ENCODE measurements around the gene FOXP1. TPM values are rescaled to one million over a fixed set of nuclear protein-coding genes. Genes with fewer than 3 reads are reported as not detected.
"Not testable (repeated sequence)": the region's sequence is repeated elsewhere in the genome, so short reads cannot be mapped to it uniquely, and the experiment has no call there.

The FOXP1 gene
- total RNA-seq, 2 experiments from 2014 or later, result 120 to 122 TPM

DNA sequence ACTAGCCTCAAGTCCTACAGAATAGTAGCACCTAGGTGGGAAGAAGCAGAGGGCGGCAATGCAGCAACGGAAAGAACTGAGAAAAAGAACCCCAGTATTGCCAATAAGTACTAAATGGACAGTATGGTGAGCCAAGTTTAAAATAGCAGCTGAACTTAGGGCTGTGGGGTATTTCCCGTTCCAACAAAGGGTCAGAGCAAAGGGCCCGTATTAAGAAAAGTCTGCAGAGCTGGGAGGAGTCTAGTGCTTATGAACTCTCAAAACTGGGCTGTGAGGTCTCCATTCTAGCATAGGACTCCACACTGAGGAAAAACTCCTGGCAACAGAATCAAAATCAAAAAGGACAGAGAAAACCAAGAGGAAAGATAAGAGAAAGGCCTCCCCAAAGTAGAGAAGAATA, 250.7 kb downstream of the FOXP1 start:
- Mint-ChIP-seq H3K9me3 (ENCODE audit: insufficient read depth) (no peaks in the 10 kb centered on the region), H3K4me3 (no peak overlapping the region), H3K36me3 (ENCODE audit: low read depth) (peaks cover 21% of the 10 kb centered on the region), H3K27me3 (ENCODE audit: low read depth) (no peaks in the 10 kb centered on the region), H3K4me1 (ENCODE audit: low read depth) (no peaks in the 10 kb centered on the region), H3K27ac (no peak overlapping the region)
- DNase-seq, result no peak
- ATAC-seq, result no peak
- POLR2A ChIA-PET, result interaction anchor here (0.5 kb wide), 1 partner anchor 211 kb away, joined by 3 read pairs; no protein-coding TSS in a partner anchor
- CTCF ChIA-PET, result no interaction called here

DNA sequence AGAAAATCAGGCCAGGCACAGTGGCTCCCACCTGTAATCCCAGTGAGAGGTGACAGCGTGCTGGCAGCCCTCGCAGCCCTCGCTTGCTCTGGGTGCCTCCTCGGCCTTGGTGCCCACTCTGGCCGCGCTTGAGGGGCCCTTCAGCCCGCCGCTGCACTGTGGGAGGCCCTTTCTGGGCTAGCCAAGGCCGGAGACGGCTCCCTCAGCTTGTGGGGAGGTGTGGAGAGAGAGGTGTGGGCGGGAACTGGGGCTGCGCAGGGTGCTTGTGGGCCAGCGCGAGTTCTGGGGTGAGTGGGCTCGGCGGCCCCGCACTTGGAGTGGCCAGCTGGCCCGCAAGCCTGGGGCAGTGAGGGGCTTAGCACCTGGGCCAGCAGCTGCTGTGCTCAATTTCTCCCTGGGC, 252.6 kb downstream of the FOXP1 start:
- no peak overlapping the region for H3K4me3 Mint-ChIP-seq
- CTCF ChIA-PET, result no interaction called here
- no peak overlapping the region for H3K27ac Mint-ChIP-seq
- DNase-seq (no peak), ATAC-seq (no peak)
- no peaks in the 10 kb centered on the region for H3K9me3 Mint-ChIP-seq (ENCODE audit: insufficient read depth)
- POLR2A ChIA-PET, result no interaction called here
- no peaks in the 10 kb centered on the region for H3K4me1 Mint-ChIP-seq (ENCODE audit: low read depth)
- H3K27me3 Mint-ChIP-seq (ENCODE audit: low read depth), result no peaks in the 10 kb centered on the region
- peaks cover 23% of the 10 kb centered on the region for H3K36me3 Mint-ChIP-seq (ENCODE audit: low read depth)

DNA sequence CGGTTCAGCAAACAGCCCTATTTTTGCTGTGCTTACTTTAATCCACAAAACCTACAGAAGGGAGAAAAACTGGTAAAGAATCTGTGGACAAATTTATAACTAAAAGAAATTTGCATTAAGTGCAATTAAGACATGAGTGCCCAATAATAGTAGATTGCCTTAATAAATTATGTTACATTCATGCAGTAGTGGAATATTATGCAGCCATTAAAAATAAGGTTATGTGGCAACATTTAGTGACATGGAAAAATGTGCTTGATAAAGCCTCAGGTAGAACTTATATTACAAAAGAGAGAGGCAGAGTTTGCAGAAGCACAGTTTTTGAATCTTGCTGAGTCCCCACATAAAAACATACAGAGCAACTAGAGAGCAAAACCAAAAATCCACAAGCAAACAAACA, 253.0 kb downstream of the FOXP1 start:
- no peak for DNase-seq
- POLR2A ChIA-PET, result no interaction called here
- Mint-ChIP-seq H3K27ac (no peak overlapping the region), H3K36me3 (ENCODE audit: low read depth) (peaks cover 23% of the 10 kb centered on the region), H3K27me3 (ENCODE audit: low read depth) (no peaks in the 10 kb centered on the region), H3K4me3 (no peak overlapping the region), H3K9me3 (ENCODE audit: insufficient read depth) (no peaks in the 10 kb centered on the region), H3K4me1 (ENCODE audit: low read depth) (no peaks in the 10 kb centered on the region)
- no peak for ATAC-seq
- CTCF ChIA-PET, result no interaction called here

DNA sequence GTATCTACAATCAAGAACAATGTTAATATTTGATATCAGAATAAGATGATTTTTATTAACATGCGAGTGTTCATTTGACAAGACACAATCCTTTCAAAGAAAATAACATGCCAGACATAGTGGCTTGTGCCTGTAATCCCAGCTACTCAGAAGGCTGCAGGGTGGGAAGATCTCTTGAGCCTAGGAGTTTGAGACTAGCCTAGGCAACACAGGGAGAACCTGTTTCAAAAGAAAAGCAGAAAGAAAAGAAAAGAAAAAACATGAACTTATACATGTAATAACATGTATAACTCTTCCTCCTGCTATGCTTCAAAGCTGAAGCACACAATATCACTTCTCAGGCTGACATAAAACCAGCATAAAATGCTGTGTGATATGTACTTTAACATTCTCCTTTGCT, 253.7 kb downstream of the FOXP1 start:
- Mint-ChIP-seq H3K27me3 (ENCODE audit: low read depth) (no peaks in the 10 kb centered on the region), H3K9me3 (ENCODE audit: insufficient read depth) (no peaks in the 10 kb centered on the region), H3K36me3 (ENCODE audit: low read depth) (peaks cover 23% of the 10 kb centered on the region), H3K4me1 (ENCODE audit: low read depth) (no peaks in the 10 kb centered on the region), H3K4me3 (no peak overlapping the region), H3K27ac (no peak overlapping the region)
- POLR2A ChIA-PET, result no interaction called here
- CTCF ChIA-PET, result interaction anchor here (1.4 kb wide), 1 partner anchor 12 kb away, joined by 4 read pairs; no protein-coding TSS in a partner anchor
- no peak for ATAC-seq
- DNase-seq, result no peak

DNA sequence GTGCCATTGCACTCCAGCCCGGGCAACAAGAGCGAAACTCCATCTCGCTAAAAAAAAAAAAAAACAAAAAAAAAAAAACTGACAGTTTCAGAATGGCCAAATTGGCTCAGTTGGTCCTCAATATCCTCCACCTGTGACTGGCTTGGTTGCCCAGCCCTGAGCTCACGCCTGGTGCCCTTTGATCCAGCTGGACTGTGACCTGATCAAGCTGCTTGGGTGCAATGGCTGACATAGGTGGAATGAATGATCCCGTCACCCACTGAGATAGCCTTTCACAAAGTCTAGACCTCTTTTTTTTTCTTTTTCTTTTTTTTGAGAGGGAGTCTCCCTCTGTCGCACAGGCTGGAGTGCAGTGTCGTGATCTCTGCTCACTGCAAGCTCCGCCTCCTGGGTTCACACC, 254.6 kb downstream of the FOXP1 start:
- no peak overlapping the region for H3K27ac Mint-ChIP-seq

DNA sequence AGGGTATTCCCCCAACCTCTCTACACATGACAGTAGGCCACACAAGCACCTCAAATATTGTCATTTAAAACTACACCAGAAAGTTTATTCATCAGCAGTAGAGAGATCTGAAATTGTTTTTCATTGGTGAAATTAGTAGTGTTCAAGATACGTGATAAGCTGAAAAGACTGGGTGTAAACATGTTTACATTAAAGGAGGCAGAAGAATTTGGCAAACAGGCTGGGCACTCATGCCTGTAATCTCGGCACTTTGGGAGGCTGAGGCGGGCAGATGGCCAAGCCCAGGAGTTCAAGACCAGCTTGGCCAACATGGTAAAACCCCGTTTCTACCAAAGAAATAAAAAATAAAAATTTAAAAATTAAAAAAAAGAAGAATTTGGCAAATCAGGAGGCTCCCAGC, 255.6 kb downstream of the FOXP1 start:
- ATAC-seq (no peak), DNase-seq (no peak)
- no peaks in the 10 kb centered on the region for H3K4me1 Mint-ChIP-seq (ENCODE audit: low read depth)
- no peak overlapping the region for H3K27ac Mint-ChIP-seq
- H3K4me3 Mint-ChIP-seq, result no peak overlapping the region
- ChIA-PET CTCF (no interaction called here), POLR2A (interaction anchor here (0.6 kb wide), 1 partner anchor 235 kb away, joined by 3 read pairs; no protein-coding TSS in a partner anchor)
- no peaks in the 10 kb centered on the region for H3K27me3 Mint-ChIP-seq (ENCODE audit: low read depth)
- H3K36me3 Mint-ChIP-seq (ENCODE audit: low read depth), result peaks cover 21% of the 10 kb centered on the region
- H3K9me3 Mint-ChIP-seq (ENCODE audit: insufficient read depth), result no peaks in the 10 kb centered on the region

More for the DNA sequence above, 254.6 kb downstream of the FOXP1 start:
- no peak overlapping the region for H3K4me3 Mint-ChIP-seq
- no peaks in the 10 kb centered on the region for H3K4me1 Mint-ChIP-seq (ENCODE audit: low read depth)
- peaks cover 23% of the 10 kb centered on the region for H3K36me3 Mint-ChIP-seq (ENCODE audit: low read depth)
- DNase-seq (no peak), ATAC-seq (no peak)
- ChIA-PET CTCF (interaction anchor here (1.4 kb wide), 1 partner anchor 13 kb away, joined by 4 read pairs; no protein-coding TSS in a partner anchor), POLR2A (no interaction called here)
- no peaks in the 10 kb centered on the region for H3K27me3 Mint-ChIP-seq (ENCODE audit: low read depth)
- H3K9me3 Mint-ChIP-seq (ENCODE audit: insufficient read depth), result no peaks in the 10 kb centered on the region

DNA sequence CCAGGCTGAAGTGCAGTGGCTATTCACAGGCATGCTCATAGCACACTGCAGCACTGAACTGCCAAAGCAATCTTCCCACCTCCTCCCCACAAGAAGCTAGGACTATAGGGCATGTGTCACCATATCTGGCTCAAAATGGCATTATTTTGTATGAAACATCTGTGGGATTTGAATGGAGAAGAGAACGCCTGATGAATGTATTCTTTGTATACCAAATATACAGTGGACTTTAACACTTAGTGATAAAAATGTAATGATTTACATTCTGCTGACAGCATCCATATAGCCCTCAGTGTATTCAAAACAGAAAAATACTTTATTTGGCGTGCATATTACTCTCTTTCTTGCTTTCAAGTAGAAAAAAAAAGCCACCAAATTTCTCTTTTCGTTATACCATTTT, 257.8 kb downstream of the FOXP1 start:
- DNase-seq (no peak), ATAC-seq (no peak)
- POLR2A ChIA-PET, result no interaction called here
- no peak overlapping the region for H3K4me3 Mint-ChIP-seq
- CTCF ChIA-PET, result no interaction called here
- peaks cover 16% of the 10 kb centered on the region for H3K36me3 Mint-ChIP-seq (ENCODE audit: low read depth)
- no peaks in the 10 kb centered on the region for H3K27me3 Mint-ChIP-seq (ENCODE audit: low read depth)
- H3K4me1 Mint-ChIP-seq (ENCODE audit: low read depth), result no peaks in the 10 kb centered on the region
- H3K9me3 Mint-ChIP-seq (ENCODE audit: insufficient read depth), result no peaks in the 10 kb centered on the region
- no peak overlapping the region for H3K27ac Mint-ChIP-seq

DNA sequence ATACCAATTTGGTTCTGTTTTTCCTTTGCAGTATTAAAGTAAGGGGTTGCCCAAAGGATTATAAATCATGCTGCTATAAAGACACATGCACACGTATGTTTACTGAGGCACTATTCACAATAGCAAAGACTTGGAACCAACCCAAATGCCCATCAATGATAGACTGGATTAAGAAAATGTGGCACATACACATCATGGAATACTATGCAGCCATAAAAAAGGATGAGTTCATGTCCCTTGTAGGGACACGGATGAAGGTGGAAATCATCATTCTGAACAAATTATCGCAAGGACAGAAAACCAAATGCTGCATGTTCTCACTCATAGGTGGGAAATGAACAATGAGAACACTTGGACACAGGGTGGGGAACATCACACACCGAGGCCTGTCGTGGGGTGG, 259.3 kb downstream of the FOXP1 start:
- ATAC-seq; H3K27ac Mint-ChIP-seq; H3K36me3 Mint-ChIP-seq (ENCODE audit: low read depth); H3K27me3 Mint-ChIP-seq (ENCODE audit: low read depth); H3K4me3 Mint-ChIP-seq; DNase-seq; CTCF ChIA-PET; H3K4me1 Mint-ChIP-seq (ENCODE audit: low read depth); H3K9me3 Mint-ChIP-seq (ENCODE audit: insufficient read depth); POLR2A ChIA-PET: not testable (repeated sequence)

DNA sequence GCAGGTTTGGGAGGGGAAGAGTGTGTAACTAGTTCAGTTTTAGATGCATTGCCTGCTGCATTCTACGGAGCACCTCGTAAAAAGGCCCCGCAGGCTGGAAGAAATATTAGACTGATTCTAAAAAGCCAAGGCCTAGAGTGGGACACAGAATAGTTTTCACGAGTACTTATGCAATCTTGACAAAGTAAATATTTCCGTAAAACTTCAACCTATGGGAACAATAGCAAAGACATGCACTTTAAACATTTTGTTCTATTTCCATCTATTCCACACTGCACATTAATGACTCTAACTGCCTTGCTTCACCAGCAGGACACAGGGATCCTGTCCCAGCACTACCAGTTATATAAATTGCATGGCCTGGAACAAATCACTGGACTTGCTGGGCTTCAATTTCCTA, 260.0 kb downstream of the FOXP1 start:
- Mint-ChIP-seq H3K4me1 (ENCODE audit: low read depth) (peaks cover 2% of the 10 kb centered on the region), H3K36me3 (ENCODE audit: low read depth) (peaks cover 8% of the 10 kb centered on the region), H3K27ac (no peak overlapping the region), H3K27me3 (ENCODE audit: low read depth) (no peaks in the 10 kb centered on the region), H3K4me3 (no peak overlapping the region), H3K9me3 (ENCODE audit: insufficient read depth) (no peaks in the 10 kb centered on the region)
- ATAC-seq (no peak), DNase-seq (no peak)
- CTCF ChIA-PET, result no interaction called here
- POLR2A ChIA-PET, result no interaction called here

DNA sequence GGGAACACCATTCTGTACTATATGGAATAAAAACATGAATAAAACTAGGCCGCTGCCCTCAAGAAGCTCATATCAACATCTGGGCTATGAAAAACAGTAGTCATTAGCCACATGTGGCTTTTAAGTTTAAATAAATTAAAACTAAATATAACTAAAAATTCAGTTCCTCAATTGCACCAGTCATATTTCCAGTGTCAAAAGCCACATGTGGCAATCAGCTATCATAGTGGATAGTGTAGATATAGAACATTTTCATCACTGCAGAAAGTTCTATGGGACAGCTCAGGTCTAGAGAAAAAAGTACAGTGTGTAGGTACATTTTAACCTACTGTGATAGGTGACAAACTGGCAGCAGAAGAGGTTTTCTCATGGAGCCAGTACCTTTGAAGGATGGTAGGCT, 261.4 kb downstream of the FOXP1 start:
- no peaks in the 10 kb centered on the region for H3K27me3 Mint-ChIP-seq (ENCODE audit: low read depth)
- H3K4me1 Mint-ChIP-seq (ENCODE audit: low read depth), result peaks cover 12% of the 10 kb centered on the region
- ATAC-seq (no peak), DNase-seq (no peak)
- peaks cover 2% of the 10 kb centered on the region for H3K36me3 Mint-ChIP-seq (ENCODE audit: low read depth)
- ChIA-PET POLR2A (no interaction called here), CTCF (interaction anchor here (1.0 kb wide), 1 partner anchor 51 kb away, joined by 3 read pairs; no protein-coding TSS in a partner anchor)
- no peak overlapping the region for H3K27ac Mint-ChIP-seq
- no peaks in the 10 kb centered on the region for H3K9me3 Mint-ChIP-seq (ENCODE audit: insufficient read depth)
- H3K4me3 Mint-ChIP-seq, result no peak overlapping the region

DNA sequence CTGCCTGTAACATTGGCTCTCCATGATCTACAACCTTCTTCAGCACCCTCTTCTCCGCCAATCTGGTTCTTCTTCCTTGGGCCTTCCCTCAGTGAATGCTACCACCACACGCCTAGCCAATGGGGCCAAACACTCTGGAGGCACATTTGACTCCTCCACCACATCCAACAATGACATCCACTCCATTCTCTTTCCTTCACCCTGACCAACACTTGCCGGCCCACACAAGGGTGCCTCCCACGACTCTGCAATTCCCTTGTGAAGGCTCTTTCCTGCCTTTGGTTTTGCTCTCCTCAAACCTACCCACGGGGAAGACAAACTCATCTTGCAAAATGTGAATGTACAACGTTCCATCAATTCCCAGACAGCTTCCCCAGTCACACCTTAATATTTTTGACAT, 263.8 kb downstream of the FOXP1 start:
- Mint-ChIP-seq H3K27ac (no peak overlapping the region), H3K36me3 (ENCODE audit: low read depth) (peaks cover 2% of the 10 kb centered on the region), H3K27me3 (ENCODE audit: low read depth) (no peaks in the 10 kb centered on the region), H3K9me3 (ENCODE audit: insufficient read depth) (no peaks in the 10 kb centered on the region), H3K4me3 (no peak overlapping the region), H3K4me1 (ENCODE audit: low read depth) (peaks cover 25% of the 10 kb centered on the region)
- ChIA-PET CTCF (no interaction called here), POLR2A (no interaction called here)
- no peak for ATAC-seq
- DNase-seq, result no peak

DNA sequence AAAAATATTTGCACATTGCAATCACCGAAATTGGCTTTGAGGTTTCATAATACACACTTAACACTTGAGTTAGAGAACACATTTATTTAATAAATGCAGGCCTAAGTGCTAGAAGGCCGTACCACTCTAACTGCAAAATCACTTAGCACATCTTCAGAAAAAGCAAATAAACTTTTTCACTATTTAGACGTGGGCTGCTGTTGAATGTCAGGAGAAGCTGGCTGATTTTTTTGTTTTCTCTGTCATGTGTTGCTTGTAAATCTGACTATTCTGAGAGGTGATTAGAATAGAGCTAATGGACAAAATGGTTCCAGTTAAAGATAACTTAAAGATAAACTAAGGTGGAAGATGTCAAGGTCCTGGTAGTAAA, 265.1 kb downstream of the FOXP1 start:
- ATAC-seq (no peak), DNase-seq (no peak)
- ChIA-PET POLR2A (interaction anchor here (0.8 kb wide), 1 partner anchor 100 kb away, joined by 4 read pairs; no protein-coding TSS in a partner anchor), CTCF (no interaction called here)
- H3K9me3 Mint-ChIP-seq (ENCODE audit: insufficient read depth), result no peaks in the 10 kb centered on the region
- no peak overlapping the region for H3K27ac Mint-ChIP-seq
- peaks cover 2% of the 10 kb centered on the region for H3K36me3 Mint-ChIP-seq (ENCODE audit: low read depth)
- H3K4me3 Mint-ChIP-seq, result no peak overlapping the region
- no peaks in the 10 kb centered on the region for H3K27me3 Mint-ChIP-seq (ENCODE audit: low read depth)
- H3K4me1 Mint-ChIP-seq (ENCODE audit: low read depth), result peaks cover 25% of the 10 kb centered on the region

DNA sequence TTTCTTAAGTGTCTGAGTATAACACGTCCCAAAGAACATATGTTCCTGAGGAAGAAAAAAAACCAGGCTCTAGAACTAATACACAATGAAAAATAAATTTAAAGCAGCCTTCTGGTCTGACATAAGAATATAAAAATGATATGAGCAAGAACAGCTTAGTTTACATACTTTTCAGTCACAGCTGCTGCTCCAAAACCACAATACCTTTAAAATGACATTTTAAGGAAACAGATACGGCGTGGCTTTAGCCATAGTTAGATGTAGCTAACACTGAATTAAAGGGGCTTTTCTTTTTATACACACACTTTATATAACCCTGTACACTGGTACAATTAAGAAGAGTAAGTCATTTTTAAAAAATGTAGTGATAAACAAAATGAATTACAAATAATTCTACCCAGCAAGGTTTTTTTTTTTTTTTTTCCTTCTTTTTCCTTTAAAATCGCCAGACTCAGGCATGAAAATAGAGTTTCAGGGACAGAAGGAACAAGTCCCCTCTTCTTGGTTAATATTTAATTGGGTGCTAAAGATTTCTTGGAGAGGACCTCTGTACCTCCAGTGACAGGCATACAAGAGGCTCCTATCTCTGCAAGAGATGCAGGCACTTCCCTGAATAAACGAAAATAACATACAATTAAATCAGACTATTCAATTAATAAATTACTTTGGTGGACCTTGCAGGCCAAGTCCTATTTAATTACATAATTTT, 265.6 kb downstream of the FOXP1 start:
- DNase-seq, result no peak
- H3K27me3 Mint-ChIP-seq (ENCODE audit: low read depth), result no peaks in the 10 kb centered on the region
- ChIA-PET CTCF (interaction anchor here (0.7 to 1.5 kb wide), 2 partner anchors 46 to 216 kb away, joined by 4 read pairs; no protein-coding TSS in a partner anchor), POLR2A (interaction anchor here (0.8 kb wide), 1 partner anchor 101 kb away, joined by 4 read pairs; no protein-coding TSS in a partner anchor)
- no peak overlapping the region for H3K27ac Mint-ChIP-seq
- H3K4me3 Mint-ChIP-seq, result no peak overlapping the region
- peaks cover 25% of the 10 kb centered on the region for H3K4me1 Mint-ChIP-seq (ENCODE audit: low read depth)
- no peak for ATAC-seq
- peaks cover 2% of the 10 kb centered on the region for H3K36me3 Mint-ChIP-seq (ENCODE audit: low read depth)
- H3K9me3 Mint-ChIP-seq (ENCODE audit: insufficient read depth), result no peaks in the 10 kb centered on the region
